Liver (tissue), 9 donors: ENCODE data around the gene PRR13. TPM values are rescaled to one million over a fixed set of nuclear protein-coding genes. Genes with fewer than 3 reads are reported as not detected.
"Not testable (repeated sequence)": the region's sequence is repeated elsewhere in the genome, so short reads cannot be mapped to it uniquely, and the experiment has no call there.

Experiments used
- DNase-seq: peaks from one replicate; pipeline ENCODE4 v3.0.0-alpha.2; 2017; ENCODE audit warnings: low spot score
- H3K27ac ChIP-seq, 2 donors: one replicate each; pipeline ENCODE4 v1.7.0; 2013; ENCODE audit warnings: inconsistent platforms in 2 of 2, low read length in 2 of 2, control low read depth in 1 of 2, low read depth in 1 of 2, mild to moderate bottlenecking in 1 of 2
- H3K27me3 ChIP-seq, 4 donors: one replicate each; pipeline versions ENCODE4 v1.6.1 to v1.7.0; 2013; ENCODE audit warnings: low read length in 3 of 4, inconsistent platforms in 1 of 4, mild to moderate bottlenecking in 1 of 4, moderate library complexity in 1 of 4; ENCODE audit not compliant: control insufficient read depth in 4 of 4, insufficient read depth in 4 of 4
- H3K36me3 ChIP-seq, 4 donors: one replicate each; pipeline versions ENCODE4 v1.6.1 to v1.7.0; 2013; ENCODE audit warnings: low read length in 3 of 4, mild to moderate bottlenecking in 3 of 4, low read depth in 1 of 4, moderate library complexity in 1 of 4; ENCODE audit not compliant: control insufficient read depth in 4 of 4, insufficient read depth in 3 of 4
- H3K4me1 ChIP-seq, 4 donors: one replicate each; pipeline versions ENCODE4 v1.6.1 to v1.7.0; 2013; ENCODE audit warnings: low read length in 3 of 4, mild to moderate bottlenecking in 3 of 4, moderate library complexity in 1 of 4; ENCODE audit not compliant: control insufficient read depth in 4 of 4, insufficient read depth in 4 of 4
- H3K4me3 ChIP-seq, 3 donors: one replicate each; pipeline versions ENCODE4 v1.6.1 to v1.7.0; 2013; ENCODE audit warnings: low read length in 3 of 3, control low read depth in 1 of 3, low read depth in 1 of 3, mild to moderate bottlenecking in 1 of 3
- H3K9ac ChIP-seq, 2 donors: one replicate each; pipeline ENCODE4 v1.7.0; 2013; ENCODE audit warnings: low read length in 2 of 2, mild to moderate bottlenecking in 2 of 2, moderate library complexity in 2 of 2, control low read depth in 1 of 2, low read depth in 1 of 2
- H3K9me3 ChIP-seq, 4 donors: one replicate each; pipeline versions ENCODE4 v1.6.1 to v1.7.0; 2013; ENCODE audit warnings: low read length in 3 of 4; ENCODE audit not compliant: control insufficient read depth in 4 of 4
- FOXA1 ChIP-seq: IDR thresholded peaks from 2 replicates; pipeline ENCODE4 v1.6.1; 2016; ENCODE audit warnings: antibody characterized with exemption
- GABPA ChIP-seq, 2 donors: IDR thresholded peaks in 1 of 2; conservative IDR thresholded peaks in 1 of 2; 2 replicates each; pipeline ENCODE4 v1.6.1; 2016; ENCODE audit warnings: antibody characterized with exemption in 2 of 2, mild to moderate bottlenecking in 1 of 2, moderate library complexity in 1 of 2
- HNF4A ChIP-seq, 2 donors: conservative IDR thresholded peaks; 2 replicates each; pipeline ENCODE4 v1.6.1; 2016; ENCODE audit warnings: antibody characterized with exemption in 2 of 2, mild to moderate bottlenecking in 2 of 2
- HNF4G ChIP-seq: IDR thresholded peaks from 2 replicates; pipeline ENCODE4 v1.6.1; 2016; ENCODE audit warnings: antibody characterized with exemption
- JUND ChIP-seq, 2 donors: IDR thresholded peaks; 2 replicates each; pipeline ENCODE4 v1.6.1; 2016; ENCODE audit warnings: antibody characterized with exemption in 2 of 2
- NR2F2 ChIP-seq: IDR thresholded peaks from 2 replicates; pipeline ENCODE4 v1.6.1; 2016; ENCODE audit warnings: antibody characterized with exemption
- RAD21 ChIP-seq, 2 donors: IDR thresholded peaks; 2 replicates each; pipeline ENCODE4 v1.6.1; 2016; ENCODE audit warnings: antibody characterized with exemption in 2 of 2, mild to moderate bottlenecking in 2 of 2
- RXRA ChIP-seq, 2 donors: IDR thresholded peaks; 2 replicates each; pipeline ENCODE4 v1.6.1; 2017 to 2018; ENCODE audit warnings: antibody characterized with exemption in 2 of 2, mild to moderate bottlenecking in 1 of 2
- SP1 ChIP-seq: IDR thresholded peaks from 2 replicates; pipeline ENCODE4 v1.6.1; 2018; ENCODE audit warnings: antibody characterized with exemption, mild to moderate bottlenecking
- TAF1 ChIP-seq: conservative IDR thresholded peaks from 2 replicates; pipeline ENCODE4 v1.6.1; 2016; ENCODE audit warnings: antibody characterized with exemption, mild to moderate bottlenecking
- YY1 ChIP-seq: IDR thresholded peaks from 2 replicates; pipeline ENCODE4 v1.6.1; 2016; ENCODE audit warnings: antibody characterized with exemption, mild to moderate bottlenecking
- WGBS: extraction: QIAGEN DNeasy Blood & Tissue Kit; methylation state at CpG from one replicate; pipeline ENCODE4 v1.1.7; 2013; 5-methylcytosine and 5-hydroxymethylcytosine counted together
- polyA plus RNA-seq, 2 donors: library from polyadenylated mRNA; stranded (reverse) in 1 of 2; unstranded in 1 of 2; fragments of 200-250 nt in 1 of 2; fragments of >200 nt in 1 of 2; fragmentation: Nextera tagmentation in 1 of 2; extraction: Ambion mirVana in 1 of 2; gene quantifications; one replicate each; pipeline versions ENCODE4 v1.2.1 to v1.2.3, GENCODE V29; 2013 to 2015
- total RNA-seq, 2 donors: library from RNA; depleted of rRNA; stranded (reverse); fragments of >200 nt; gene quantifications; one replicate each; pipeline ENCODE4 v1.2.3, GENCODE V29; 2014
- TF ChIP-seq, protein P1 (sequence below): IDR thresholded peaks from 2 replicates; pipeline ENCODE4 v1.6.1; 2016; ENCODE audit warnings: antibody characterized with exemption
- TF ChIP-seq, protein P2 (sequence below): IDR thresholded peaks from 2 replicates; pipeline ENCODE4 v1.6.1; 2016; ENCODE audit warnings: antibody characterized with exemption, mild to moderate bottlenecking
- TF ChIP-seq, protein P3 (sequence below): IDR thresholded peaks from 2 replicates; pipeline ENCODE4 v1.6.1; 2016; ENCODE audit warnings: antibody characterized with exemption
- TF ChIP-seq, protein P4 (sequence below): fragments of 150-350 bp; IDR thresholded peaks from 2 replicates; pipeline ENCODE4 v1.5.1; 2017; ENCODE audit warnings: improper control_type of control experiment, low read depth, low read length; ENCODE audit not compliant: missing input control
- donor health status: healthy.
- donor health status: healthy.
- donor health status: healthy.
- donor health status: healthy.
- donor health status: healthy.

PRR13 gene
- total and polyA plus RNA-seq, 4 donors, result 18.2 to 107 (median 61.3) TPM

DNA sequence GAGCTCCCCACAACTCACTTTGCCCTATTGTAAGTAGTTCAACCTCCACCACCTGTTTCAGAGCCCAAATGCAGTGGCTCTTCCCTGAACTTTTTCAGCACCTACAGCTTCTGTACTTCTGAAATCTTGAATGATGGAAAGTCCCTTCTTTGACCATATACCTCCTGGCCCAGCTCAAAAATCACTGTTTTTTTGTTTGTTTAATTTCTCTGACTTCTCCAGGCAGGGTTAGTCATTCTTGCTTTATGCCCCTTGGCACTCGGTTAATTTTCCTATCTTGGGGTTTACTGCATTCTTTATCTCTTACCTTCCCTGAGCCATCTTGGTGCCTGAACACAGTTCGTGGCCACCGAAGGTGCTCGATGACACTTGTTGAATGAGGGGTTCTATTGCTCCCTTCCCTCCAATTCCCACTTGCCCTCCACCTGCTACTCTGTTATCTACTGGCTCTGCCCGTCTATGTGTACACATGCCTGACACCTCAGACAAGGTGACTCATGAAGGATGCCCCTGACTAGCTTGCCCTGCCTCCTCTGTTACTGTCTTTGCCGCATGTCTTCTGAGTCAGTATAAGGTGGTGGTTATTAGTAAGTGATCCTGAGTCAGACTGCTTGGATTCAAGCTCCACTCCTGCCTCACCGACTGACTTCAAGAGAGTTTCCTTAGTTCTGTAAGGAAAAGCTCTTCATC, 13.5 kb upstream of the PRR13 start (continued):
- TF ChIP-seq, protein P1, sequence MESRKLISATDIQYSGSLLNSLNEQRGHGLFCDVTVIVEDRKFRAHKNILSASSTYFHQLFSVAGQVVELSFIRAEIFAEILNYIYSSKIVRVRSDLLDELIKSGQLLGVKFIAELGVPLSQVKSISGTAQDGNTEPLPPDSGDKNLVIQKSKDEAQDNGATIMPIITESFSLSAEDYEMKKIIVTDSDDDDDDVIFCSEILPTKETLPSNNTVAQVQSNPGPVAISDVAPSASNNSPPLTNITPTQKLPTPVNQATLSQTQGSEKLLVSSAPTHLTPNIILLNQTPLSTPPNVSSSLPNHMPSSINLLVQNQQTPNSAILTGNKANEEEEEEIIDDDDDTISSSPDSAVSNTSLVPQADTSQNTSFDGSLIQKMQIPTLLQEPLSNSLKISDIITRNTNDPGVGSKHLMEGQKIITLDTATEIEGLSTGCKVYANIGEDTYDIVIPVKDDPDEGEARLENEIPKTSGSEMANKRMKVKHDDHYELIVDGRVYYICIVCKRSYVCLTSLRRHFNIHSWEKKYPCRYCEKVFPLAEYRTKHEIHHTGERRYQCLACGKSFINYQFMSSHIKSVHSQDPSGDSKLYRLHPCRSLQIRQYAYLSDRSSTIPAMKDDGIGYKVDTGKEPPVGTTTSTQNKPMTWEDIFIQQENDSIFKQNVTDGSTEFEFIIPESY, result no peak
- TF ChIP-seq HNF4G (no peak), YY1 (no peak), HNF4A (conservative IDR thresholded peaks at IDR 0.05) (no peak), GABPA (IDR thresholded peaks at IDR 0.05 in 1 of 2, conservative IDR thresholded peaks at IDR 0.05 in 1 of 2) (no peak)

DNA sequence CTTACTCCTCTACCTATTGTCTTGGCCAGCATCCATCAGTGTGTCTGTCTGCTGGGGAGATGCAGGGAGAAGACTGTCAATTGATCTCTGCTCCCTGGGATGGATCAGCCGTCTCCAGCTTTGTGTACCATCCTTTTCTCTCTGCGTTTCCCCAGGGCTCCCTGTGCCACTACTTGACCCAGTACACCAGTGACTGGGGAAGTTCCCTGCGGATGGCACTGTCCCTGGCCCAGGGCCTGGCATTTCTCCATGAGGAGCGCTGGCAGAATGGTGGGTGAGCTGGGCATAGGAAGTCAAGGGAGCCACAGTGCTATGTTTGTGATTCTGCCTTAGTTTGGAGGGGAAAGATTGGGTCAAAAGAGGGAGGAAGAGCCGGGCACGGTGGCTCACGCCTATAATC, 12.8 kb upstream of the PRR13 start:
- WGBS, result 91% methylated on average over 7 of the region's 7 CpGs
- no peak overlapping the region for H3K27ac ChIP-seq
- H3K9ac ChIP-seq, result no peak overlapping the region
- H3K36me3 ChIP-seq, result no peaks in the 10 kb centered on the region
- no peaks in the 10 kb centered on the region for H3K27me3 ChIP-seq
- DNase-seq, result no peak
- peaks cover 0 to 4% (median 0%) of the 10 kb centered on the region in 4 donors for H3K4me1 ChIP-seq
- TF ChIP-seq JUND (IDR thresholded peaks at IDR 0.05), result no peak
- no peak for TF ChIP-seq RAD21 (IDR thresholded peaks at IDR 0.05)
- no peak overlapping the region for H3K4me3 ChIP-seq
- H3K9me3 ChIP-seq, result no peaks in the 10 kb centered on the region

DNA sequence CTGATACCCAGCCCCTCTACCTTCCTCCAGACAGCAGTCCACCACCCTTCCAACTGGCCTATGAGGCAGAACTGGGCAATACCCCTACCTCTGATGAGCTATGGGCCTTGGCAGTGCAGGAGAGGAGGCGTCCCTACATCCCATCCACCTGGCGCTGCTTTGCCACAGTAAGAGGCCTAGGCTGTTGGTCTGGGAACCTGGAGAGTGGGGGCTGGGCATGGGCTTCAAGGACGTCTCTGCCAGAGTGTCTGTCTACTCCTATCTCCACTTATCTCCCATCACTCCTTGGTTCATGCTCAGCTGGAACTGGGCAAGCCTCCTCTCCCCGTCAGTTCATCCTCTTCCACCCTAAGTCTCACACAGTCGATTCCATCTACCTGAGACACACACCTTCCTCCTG, 11.4 kb upstream of the PRR13 start:
- no peak overlapping the region for H3K4me3 ChIP-seq
- no peaks in the 10 kb centered on the region for H3K36me3 ChIP-seq
- DNase-seq, result no peak
- H3K27ac ChIP-seq, result no peak overlapping the region
- no peaks in the 10 kb centered on the region for H3K27me3 ChIP-seq
- H3K9me3 ChIP-seq, result no peaks in the 10 kb centered on the region
- 94% methylated on average over 5 of the region's 5 CpGs for WGBS
- TF ChIP-seq NR2F2 (no peak), FOXA1 (no peak), JUND (IDR thresholded peaks at IDR 0.05) (no peak), HNF4A (conservative IDR thresholded peaks at IDR 0.05) (no peak)
- H3K4me1 ChIP-seq, result no peaks in the 10 kb centered on the region
- H3K9ac ChIP-seq, result no peak overlapping the region

DNA sequence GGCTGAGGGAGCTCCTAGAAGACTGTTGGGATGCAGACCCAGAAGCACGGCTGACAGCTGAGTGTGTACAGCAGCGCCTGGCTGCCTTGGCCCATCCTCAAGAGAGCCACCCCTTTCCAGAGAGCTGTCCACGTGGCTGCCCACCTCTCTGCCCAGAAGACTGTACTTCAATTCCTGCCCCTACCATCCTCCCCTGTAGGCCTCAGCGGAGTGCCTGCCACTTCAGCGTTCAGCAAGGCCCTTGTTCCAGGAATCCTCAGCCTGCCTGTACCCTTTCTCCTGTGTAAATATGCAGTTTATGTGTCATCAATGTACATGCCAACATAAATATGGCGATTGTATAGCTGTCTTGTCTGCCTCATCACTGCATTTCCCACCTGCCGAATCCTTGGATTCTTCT, 10.3 kb upstream of the PRR13 start:
- 88% methylated on average over 7 of the region's 7 CpGs for WGBS
- DNase-seq, result no peak
- Histone ChIP-seq H3K27ac (no peak overlapping the region), H3K9me3 (no peaks in the 10 kb centered on the region), H3K27me3 (no peaks in the 10 kb centered on the region), H3K36me3 (no peaks in the 10 kb centered on the region), H3K9ac (no peak overlapping the region), H3K4me3 (no peak overlapping the region), H3K4me1 (no peaks in the 10 kb centered on the region)
- TF ChIP-seq JUND (IDR thresholded peaks at IDR 0.05) (no peak), RAD21 (IDR thresholded peaks at IDR 0.05) (no peak), RXRA (IDR thresholded peaks at IDR 0.05) (no peak), TAF1 (no peak), SP1 (no peak)
- TF ChIP-seq, protein P2, sequence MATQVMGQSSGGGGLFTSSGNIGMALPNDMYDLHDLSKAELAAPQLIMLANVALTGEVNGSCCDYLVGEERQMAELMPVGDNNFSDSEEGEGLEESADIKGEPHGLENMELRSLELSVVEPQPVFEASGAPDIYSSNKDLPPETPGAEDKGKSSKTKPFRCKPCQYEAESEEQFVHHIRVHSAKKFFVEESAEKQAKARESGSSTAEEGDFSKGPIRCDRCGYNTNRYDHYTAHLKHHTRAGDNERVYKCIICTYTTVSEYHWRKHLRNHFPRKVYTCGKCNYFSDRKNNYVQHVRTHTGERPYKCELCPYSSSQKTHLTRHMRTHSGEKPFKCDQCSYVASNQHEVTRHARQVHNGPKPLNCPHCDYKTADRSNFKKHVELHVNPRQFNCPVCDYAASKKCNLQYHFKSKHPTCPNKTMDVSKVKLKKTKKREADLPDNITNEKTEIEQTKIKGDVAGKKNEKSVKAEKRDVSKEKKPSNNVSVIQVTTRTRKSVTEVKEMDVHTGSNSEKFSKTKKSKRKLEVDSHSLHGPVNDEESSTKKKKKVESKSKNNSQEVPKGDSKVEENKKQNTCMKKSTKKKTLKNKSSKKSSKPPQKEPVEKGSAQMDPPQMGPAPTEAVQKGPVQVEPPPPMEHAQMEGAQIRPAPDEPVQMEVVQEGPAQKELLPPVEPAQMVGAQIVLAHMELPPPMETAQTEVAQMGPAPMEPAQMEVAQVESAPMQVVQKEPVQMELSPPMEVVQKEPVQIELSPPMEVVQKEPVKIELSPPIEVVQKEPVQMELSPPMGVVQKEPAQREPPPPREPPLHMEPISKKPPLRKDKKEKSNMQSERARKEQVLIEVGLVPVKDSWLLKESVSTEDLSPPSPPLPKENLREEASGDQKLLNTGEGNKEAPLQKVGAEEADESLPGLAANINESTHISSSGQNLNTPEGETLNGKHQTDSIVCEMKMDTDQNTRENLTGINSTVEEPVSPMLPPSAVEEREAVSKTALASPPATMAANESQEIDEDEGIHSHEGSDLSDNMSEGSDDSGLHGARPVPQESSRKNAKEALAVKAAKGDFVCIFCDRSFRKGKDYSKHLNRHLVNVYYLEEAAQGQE, result no peak
- TF ChIP-seq, protein P3, sequence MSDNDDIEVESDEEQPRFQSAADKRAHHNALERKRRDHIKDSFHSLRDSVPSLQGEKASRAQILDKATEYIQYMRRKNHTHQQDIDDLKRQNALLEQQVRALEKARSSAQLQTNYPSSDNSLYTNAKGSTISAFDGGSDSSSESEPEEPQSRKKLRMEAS, result no peak
- TF ChIP-seq, protein P4, sequence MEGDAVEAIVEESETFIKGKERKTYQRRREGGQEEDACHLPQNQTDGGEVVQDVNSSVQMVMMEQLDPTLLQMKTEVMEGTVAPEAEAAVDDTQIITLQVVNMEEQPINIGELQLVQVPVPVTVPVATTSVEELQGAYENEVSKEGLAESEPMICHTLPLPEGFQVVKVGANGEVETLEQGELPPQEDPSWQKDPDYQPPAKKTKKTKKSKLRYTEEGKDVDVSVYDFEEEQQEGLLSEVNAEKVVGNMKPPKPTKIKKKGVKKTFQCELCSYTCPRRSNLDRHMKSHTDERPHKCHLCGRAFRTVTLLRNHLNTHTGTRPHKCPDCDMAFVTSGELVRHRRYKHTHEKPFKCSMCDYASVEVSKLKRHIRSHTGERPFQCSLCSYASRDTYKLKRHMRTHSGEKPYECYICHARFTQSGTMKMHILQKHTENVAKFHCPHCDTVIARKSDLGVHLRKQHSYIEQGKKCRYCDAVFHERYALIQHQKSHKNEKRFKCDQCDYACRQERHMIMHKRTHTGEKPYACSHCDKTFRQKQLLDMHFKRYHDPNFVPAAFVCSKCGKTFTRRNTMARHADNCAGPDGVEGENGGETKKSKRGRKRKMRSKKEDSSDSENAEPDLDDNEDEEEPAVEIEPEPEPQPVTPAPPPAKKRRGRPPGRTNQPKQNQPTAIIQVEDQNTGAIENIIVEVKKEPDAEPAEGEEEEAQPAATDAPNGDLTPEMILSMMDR, result no peak

DNA sequence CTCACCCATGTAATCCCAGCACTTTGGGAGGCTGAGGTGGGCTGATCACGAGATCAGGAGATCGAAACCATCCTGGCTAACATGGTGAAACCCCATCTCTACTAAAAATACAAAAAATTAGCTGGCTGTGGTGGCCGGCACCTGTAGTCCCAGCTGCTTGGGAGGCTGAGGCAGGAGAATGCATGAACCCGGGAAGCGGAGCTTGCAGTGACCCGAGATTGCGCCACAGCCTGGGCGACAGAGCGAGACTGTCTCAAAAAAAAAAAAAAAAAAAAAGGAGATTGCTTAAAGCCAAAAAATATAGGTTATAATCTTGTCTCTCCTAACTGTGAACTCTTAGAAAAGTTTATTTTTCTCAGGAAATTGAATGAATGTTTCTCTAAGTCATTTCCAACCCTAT, 6.2 kb upstream of the PRR13 start:
- H3K36me3 ChIP-seq, DNase-seq, H3K9me3 ChIP-seq, H3K4me1 ChIP-seq, H3K9ac ChIP-seq, H3K4me3 ChIP-seq, H3K27ac ChIP-seq, H3K27me3 ChIP-seq: not testable (repeated sequence)
- 89% methylated on average over 9 of the region's 9 CpGs for WGBS
